AG04450 (cell line): ENCODE results near the gene KSR2. TPM values are rescaled to one million over a fixed set of nuclear protein-coding genes. Genes with fewer than 3 reads are reported as not detected.

ENCODE experiments used
- CTCF ChIA-PET: fragments of 300-600, 350-600 bp; formaldehyde crosslinking; extraction: SDS; loops from one replicate; lab custom pipeline; 2022; ENCODE audit warnings: antibody characterized with exemption, inconsistent platforms; lab: Charles Lee
- POLR2A ChIA-PET: fragments of 350-600 bp; formaldehyde crosslinking; extraction: SDS; loops from one replicate; lab custom pipeline; 2021; ENCODE audit warnings: antibody characterized with exemption, inconsistent platforms; lab: Yijun Ruan, JAX
- DNase-seq: peaks from one replicate; pipeline ENCODE4 v3.0.0-alpha.2; 2011; ENCODE audit warnings: low read depth, low spot score
- H3K27ac ChIP-seq: one replicate; pipeline ENCODE4 v1.5.1; 2012; ENCODE audit warnings: low read depth, low read length, control low read depth
- H3K27me3 ChIP-seq: one replicate; pipeline ENCODE4 v1.6.0; 2012; ENCODE audit warnings: low read length; ENCODE audit not compliant: control insufficient read depth, insufficient read depth
- H3K4me3 ChIP-seq: 2 replicates; pipeline ENCODE4 v1.5.1; 2011; ENCODE audit warnings: mild to moderate bottlenecking, low read depth, low read length, control low read depth
- H3K9me3 ChIP-seq: 2 replicates; pipeline ENCODE4 v1.5.1; 2012; ENCODE audit warnings: low read length; ENCODE audit not compliant: control insufficient read depth, insufficient read depth
- CTCF ChIP-seq: IDR thresholded peaks from 2 replicates; pipeline ENCODE4 v1.5.1; 2011; ENCODE audit warnings: low read depth, low read length, control low read depth, inconsistent platforms
- polyA plus RNA-seq: library from polyadenylated mRNA; depleted of rRNA; stranded (reverse); fragments of >200 nt; gene quantifications from 2 replicates; pipeline ENCODE4 v1.2.3, GENCODE V29; 2011

Gene KSR2
- polyA plus RNA-seq, 1 experiment: not detected

GRCh38 chr12:117821480-117822175 lies 147.2 kb downstream of the KSR2 start:
- no peaks in the 10 kb centered on the region for H3K9me3 ChIP-seq
- CTCF ChIA-PET: no interaction called here
- POLR2A ChIA-PET: no interaction called here
- H3K4me3 ChIP-seq: no peak overlapping the region
- H3K27me3 ChIP-seq: no peaks in the 10 kb centered on the region
- TF ChIP-seq CTCF: no peak
- no peak for DNase-seq
- no peak overlapping the region for H3K27ac ChIP-seq

GRCh38 chr12:117820216-117820907 lies 148.4 kb downstream of the KSR2 start:
- TF ChIP-seq CTCF: no peak
- H3K27ac ChIP-seq: no peak overlapping the region
- ChIA-PET CTCF (no interaction called here), POLR2A (no interaction called here)
- no peaks in the 10 kb centered on the region for H3K27me3 ChIP-seq
- H3K9me3 ChIP-seq: peaks cover 2% of the 10 kb centered on the region; the same call in 1 of the 2 replicates
- no peak overlapping the region for H3K4me3 ChIP-seq
- no peak for DNase-seq

GRCh38 chr12:117819160-117819559 lies 149.6 kb downstream of the KSR2 start:
- DNase-seq: no peak
- Histone ChIP-seq H3K4me3 (no peak overlapping the region), H3K27me3 (no peaks in the 10 kb centered on the region), H3K9me3 (peaks cover 2% of the 10 kb centered on the region; the same call in 1 of the 2 replicates), H3K27ac (no peak overlapping the region)
- no peak for TF ChIP-seq CTCF
- ChIA-PET POLR2A (no interaction called here), CTCF (no interaction called here)

- ChIA-PET CTCF (no interaction called here), POLR2A (no interaction called here)
- Histone ChIP-seq H3K9me3 (peaks cover 2% of the 10 kb centered on the region; the same call in 1 of the 2 replicates), H3K27ac (no peak overlapping the region), H3K27me3 (no peaks in the 10 kb centered on the region), H3K4me3 (no peak overlapping the region)
- TF ChIP-seq CTCF: no peak
- DNase-seq: no peak
These were observed 150.4 kb downstream of the KSR2 start for GRCh38 chr12:117818400-117818799.

- TF ChIP-seq CTCF: no peak
- no peak for DNase-seq
- peaks cover 10% of the 10 kb centered on the region for H3K9me3 ChIP-seq
- CTCF ChIA-PET: no interaction called here
- H3K27me3 ChIP-seq: no peaks in the 10 kb centered on the region
- H3K4me3 ChIP-seq: no peak overlapping the region
- POLR2A ChIA-PET: no interaction called here
- no peak overlapping the region for H3K27ac ChIP-seq
These were observed 159.3 kb downstream of the KSR2 start for GRCh38 chr12:117809509-117809908.
